ENCODE results near the gene HK1. TPM values are rescaled to one million over a fixed set of nuclear protein-coding genes. Genes with fewer than 3 reads are reported as not detected.

Gene HK1
- total RNA-seq, 1 donor from 2014 or later = 95.0 TPM

- Histone ChIP-seq H3K4me1 (ENCODE audit: insufficient read depth, low read length) (peaks cover 12% of the 10 kb centered on the region), H3K4me3 (ENCODE audit: insufficient read depth, low read depth, low read length) (no peak overlapping the region), H3K79me2 (ENCODE audit: insufficient read depth, low read length) (no peaks in the 10 kb centered on the region), H3K27me3 (ENCODE audit: insufficient read depth, low read length) (no peaks in the 10 kb centered on the region), H3K36me3 (ENCODE audit: insufficient read depth, low read length) (no peaks in the 10 kb centered on the region), H2AFZ (ENCODE audit: low read depth, low read length) (peak overlapping the region; percentile 3), H3K9ac (ENCODE audit: low read length) (no peak overlapping the region), H3K9me3 (ENCODE audit: insufficient read depth, low read depth, low read length) (no peaks in the 10 kb centered on the region), H4K20me1 (ENCODE audit: insufficient read depth, low read length) (no peaks in the 10 kb centered on the region), H3K4me2 (ENCODE audit: low read length) (no peak overlapping the region), H3K27ac (ENCODE audit: low read depth, low read length) (no peak overlapping the region)
- H3K27ac Mint-ChIP-seq (ENCODE audit: unreplicated experiment) = no peak overlapping the region
- H3K36me3 Mint-ChIP-seq (ENCODE audit: low read depth, unreplicated experiment) = no peaks in the 10 kb centered on the region
- H3K4me3 Mint-ChIP-seq (ENCODE audit: unreplicated experiment) = no peak overlapping the region
- no peak for DNase-seq (ENCODE audit: low read depth)
- peak; percentile 39 for FAIRE-seq
- TF ChIP-seq CTCF (IDR thresholded peaks at IDR 0.05; ENCODE audit: insufficient read depth, low read depth, low read length) = peak; percentile 95
- no peak for TF ChIP-seq EZH2 (IDR thresholded peaks at IDR 0.05; ENCODE audit: insufficient read depth, low read length)
- H3K27me3 Mint-ChIP-seq (ENCODE audit: low read depth, unreplicated experiment) = peaks cover 14% of the 10 kb centered on the region
- H3K9me3 Mint-ChIP-seq (ENCODE audit: unreplicated experiment) = no peaks in the 10 kb centered on the region
- peaks cover 6% of the 10 kb centered on the region for H3K4me1 Mint-ChIP-seq (ENCODE audit: low read depth, unreplicated experiment)
Observed at GRCh38 chr10:69237528-69238159, 40.7 kb upstream of the HK1 start.

GRCh38 chr10:69239136-69239535 is 39.2 kb upstream of the HK1 start:
- Histone ChIP-seq H3K9ac (ENCODE audit: low read length) (no peak overlapping the region), H3K36me3 (ENCODE audit: insufficient read depth, low read length) (no peaks in the 10 kb centered on the region), H3K27me3 (ENCODE audit: insufficient read depth, low read length) (no peaks in the 10 kb centered on the region), H3K79me2 (ENCODE audit: insufficient read depth, low read length) (no peaks in the 10 kb centered on the region), H3K27ac (ENCODE audit: low read depth, low read length) (no peak overlapping the region), H3K4me2 (ENCODE audit: low read length) (no peak overlapping the region), H3K4me3 (ENCODE audit: insufficient read depth, low read depth, low read length) (no peak overlapping the region), H3K9me3 (ENCODE audit: insufficient read depth, low read depth, low read length) (no peaks in the 10 kb centered on the region), H2AFZ (ENCODE audit: low read depth, low read length) (no peak overlapping the region), H3K4me1 (ENCODE audit: insufficient read depth, low read length) (peaks cover 15% of the 10 kb centered on the region), H4K20me1 (ENCODE audit: insufficient read depth, low read length) (no peaks in the 10 kb centered on the region)
- peaks cover 14% of the 10 kb centered on the region for H3K27me3 Mint-ChIP-seq (ENCODE audit: low read depth, unreplicated experiment)
- no peaks in the 10 kb centered on the region for H3K4me1 Mint-ChIP-seq (ENCODE audit: low read depth, unreplicated experiment)
- H3K9me3 Mint-ChIP-seq (ENCODE audit: unreplicated experiment) = no peaks in the 10 kb centered on the region
- no peak for FAIRE-seq
- no peak for DNase-seq (ENCODE audit: low read depth)
- H3K36me3 Mint-ChIP-seq (ENCODE audit: low read depth, unreplicated experiment) = no peaks in the 10 kb centered on the region
- TF ChIP-seq CTCF (IDR thresholded peaks at IDR 0.05; ENCODE audit: insufficient read depth, low read depth, low read length) (no peak), EZH2 (IDR thresholded peaks at IDR 0.05; ENCODE audit: insufficient read depth, low read length) (no peak)
- no peak overlapping the region for H3K4me3 Mint-ChIP-seq (ENCODE audit: unreplicated experiment)
- no peak overlapping the region for H3K27ac Mint-ChIP-seq (ENCODE audit: unreplicated experiment)

GRCh38 chr10:69239816-69240434 is 38.4 kb upstream of the HK1 start:
- Histone ChIP-seq H2AFZ (ENCODE audit: low read depth, low read length) (no peak overlapping the region), H3K4me3 (ENCODE audit: insufficient read depth, low read depth, low read length) (no peak overlapping the region), H3K9me3 (ENCODE audit: insufficient read depth, low read depth, low read length) (no peaks in the 10 kb centered on the region), H3K9ac (ENCODE audit: low read length) (no peak overlapping the region), H3K36me3 (ENCODE audit: insufficient read depth, low read length) (no peaks in the 10 kb centered on the region), H3K27me3 (ENCODE audit: insufficient read depth, low read length) (no peaks in the 10 kb centered on the region), H3K4me2 (ENCODE audit: low read length) (no peak overlapping the region), H3K4me1 (ENCODE audit: insufficient read depth, low read length) (peaks cover 15% of the 10 kb centered on the region), H3K79me2 (ENCODE audit: insufficient read depth, low read length) (no peaks in the 10 kb centered on the region), H4K20me1 (ENCODE audit: insufficient read depth, low read length) (no peaks in the 10 kb centered on the region), H3K27ac (ENCODE audit: low read depth, low read length) (no peak overlapping the region)
- no peaks in the 10 kb centered on the region for H3K36me3 Mint-ChIP-seq (ENCODE audit: low read depth, unreplicated experiment)
- DNase-seq (ENCODE audit: low read depth) (peak; percentile 21), FAIRE-seq (no peak)
- no peaks in the 10 kb centered on the region for H3K4me1 Mint-ChIP-seq (ENCODE audit: low read depth, unreplicated experiment)
- H3K4me3 Mint-ChIP-seq (ENCODE audit: unreplicated experiment) = no peak overlapping the region
- TF ChIP-seq EZH2 (IDR thresholded peaks at IDR 0.05; ENCODE audit: insufficient read depth, low read length) = no peak
- no peak for TF ChIP-seq CTCF (IDR thresholded peaks at IDR 0.05; ENCODE audit: insufficient read depth, low read depth, low read length)
- H3K27ac Mint-ChIP-seq (ENCODE audit: unreplicated experiment) = no peak overlapping the region
- H3K9me3 Mint-ChIP-seq (ENCODE audit: unreplicated experiment) = no peaks in the 10 kb centered on the region
- peaks cover 14% of the 10 kb centered on the region for H3K27me3 Mint-ChIP-seq (ENCODE audit: low read depth, unreplicated experiment)

Data from astrocyte (in vitro differentiated cells and primary cell).